MCF 10A (cell line): Measurements from ENCODE around the gene EPHB1. TPM values are rescaled to one million over a fixed set of nuclear protein-coding genes. Genes with fewer than 3 reads are reported as not detected.

Source experiments
- BruUV-seq: library from RNA; stranded (reverse); fragments of 400-500 nt; replicated peaks from 2 replicates; lab custom pipeline; 2021; lab: Mats Ljungman, UMichigan
- CTCF ChIA-PET: fragments of 300-600 bp; sonication (Branson Sonifier 250); formaldehyde crosslinking; extraction: SDS; loops from one replicate; lab custom pipeline; 2021; ENCODE audit warnings: antibody characterized with exemption, inconsistent platforms; lab: Yijun Ruan, JAX
- POLR2A ChIA-PET: fragments of 300-600, 350-650 bp; sonication (Branson Sonifier 250); formaldehyde crosslinking; extraction: SDS; loops from one replicate; lab custom pipeline; 2020; ENCODE audit warnings: antibody characterized with exemption, inconsistent platforms; lab: Yijun Ruan, JAX
- DNase-seq: peaks from one replicate; pipeline ENCODE4 v3.0.0-alpha.2; 2018; ENCODE audit not compliant: unreplicated experiment
- H3K27ac Mint-ChIP-seq: one replicate; pipeline ENCODE4 v1.8.0; 2022; ENCODE audit warnings: mild to moderate bottlenecking, low read depth, mixed read lengths; ENCODE audit not compliant: unreplicated experiment
- H3K27me3 Mint-ChIP-seq: one replicate; pipeline ENCODE4 v1.8.0; 2022; ENCODE audit warnings: mixed read lengths; ENCODE audit not compliant: insufficient read depth, unreplicated experiment
- H3K36me3 Mint-ChIP-seq: one replicate; pipeline ENCODE4 v1.8.0; 2022; ENCODE audit warnings: mild to moderate bottlenecking, moderate library complexity, mixed read lengths; ENCODE audit not compliant: insufficient read depth, unreplicated experiment
- H3K4me1 Mint-ChIP-seq: one replicate; pipeline ENCODE4 v1.8.0; 2022; ENCODE audit warnings: mixed read lengths; ENCODE audit not compliant: insufficient read depth, unreplicated experiment
- H3K4me3 Mint-ChIP-seq: one replicate; pipeline ENCODE4 v1.8.0; 2022; ENCODE audit warnings: mild to moderate bottlenecking, moderate library complexity, mixed read lengths; ENCODE audit not compliant: unreplicated experiment
- H3K9me3 Mint-ChIP-seq: one replicate; pipeline ENCODE4 v1.8.0; 2022; ENCODE audit warnings: mixed read lengths; ENCODE audit not compliant: unreplicated experiment
- intact Hi-C: fragments of 100-400 bp; cut with micrococcal nuclease; formaldehyde crosslinking; loops from 2 replicates; pipeline ENCODE4 v1.14.1; 2022
- total RNA-seq: library from RNA; stranded (reverse); gene quantifications from 2 replicates; pipeline ENCODE4 v1.2.3, GENCODE V29; 2022
- TF ChIP-seq, protein P1 (sequence below): fragments of 200-600 bp; IDR thresholded peaks from one replicate; pipeline ENCODE4 v1.8.0; 2022; ENCODE audit warnings: antibody characterized with exemption, mild to moderate bottlenecking; ENCODE audit not compliant: unreplicated experiment

Gene EPHB1
- total RNA-seq, 1 experiment from 2014 or later = not detected

DNA sequence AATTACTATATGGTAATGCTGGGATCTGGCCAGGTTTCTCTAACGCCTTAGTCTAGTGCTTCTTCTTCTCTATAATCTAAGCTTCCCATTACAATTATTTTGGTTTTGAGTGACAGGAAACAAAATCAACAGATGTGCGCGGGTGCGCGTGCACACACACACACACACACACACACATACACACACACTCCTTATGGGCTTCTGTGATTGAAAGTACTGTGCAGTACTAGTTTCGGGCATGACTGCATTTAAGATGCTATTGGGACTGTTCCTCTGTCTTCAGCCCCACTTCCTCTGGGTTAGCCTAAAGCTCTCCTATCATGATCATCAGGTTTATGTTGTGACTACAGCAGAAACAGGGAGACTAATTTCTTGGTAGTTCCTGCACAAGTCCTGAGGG lies 32.2 kb downstream of the EPHB1 start:
- Mint-ChIP-seq H3K9me3 (no peaks in the 10 kb centered on the region), H3K36me3 (peaks cover 7% of the 10 kb centered on the region), H3K27ac (no peak overlapping the region), H3K27me3 (no peaks in the 10 kb centered on the region), H3K4me1 (no peaks in the 10 kb centered on the region), H3K4me3 (no peak overlapping the region)
- DNase-seq = no peak
- TF ChIP-seq, protein P1, sequence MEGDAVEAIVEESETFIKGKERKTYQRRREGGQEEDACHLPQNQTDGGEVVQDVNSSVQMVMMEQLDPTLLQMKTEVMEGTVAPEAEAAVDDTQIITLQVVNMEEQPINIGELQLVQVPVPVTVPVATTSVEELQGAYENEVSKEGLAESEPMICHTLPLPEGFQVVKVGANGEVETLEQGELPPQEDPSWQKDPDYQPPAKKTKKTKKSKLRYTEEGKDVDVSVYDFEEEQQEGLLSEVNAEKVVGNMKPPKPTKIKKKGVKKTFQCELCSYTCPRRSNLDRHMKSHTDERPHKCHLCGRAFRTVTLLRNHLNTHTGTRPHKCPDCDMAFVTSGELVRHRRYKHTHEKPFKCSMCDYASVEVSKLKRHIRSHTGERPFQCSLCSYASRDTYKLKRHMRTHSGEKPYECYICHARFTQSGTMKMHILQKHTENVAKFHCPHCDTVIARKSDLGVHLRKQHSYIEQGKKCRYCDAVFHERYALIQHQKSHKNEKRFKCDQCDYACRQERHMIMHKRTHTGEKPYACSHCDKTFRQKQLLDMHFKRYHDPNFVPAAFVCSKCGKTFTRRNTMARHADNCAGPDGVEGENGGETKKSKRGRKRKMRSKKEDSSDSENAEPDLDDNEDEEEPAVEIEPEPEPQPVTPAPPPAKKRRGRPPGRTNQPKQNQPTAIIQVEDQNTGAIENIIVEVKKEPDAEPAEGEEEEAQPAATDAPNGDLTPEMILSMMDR = no peak
- no TSS peak for BruUV-seq
- POLR2A ChIA-PET = no interaction called here
- intact Hi-C loops = no loop called here
- CTCF ChIA-PET = interaction anchor here (0.6 kb wide), 1 partner anchor 12 kb away, joined by 3 read pairs; no protein-coding TSS in a partner anchor

DNA sequence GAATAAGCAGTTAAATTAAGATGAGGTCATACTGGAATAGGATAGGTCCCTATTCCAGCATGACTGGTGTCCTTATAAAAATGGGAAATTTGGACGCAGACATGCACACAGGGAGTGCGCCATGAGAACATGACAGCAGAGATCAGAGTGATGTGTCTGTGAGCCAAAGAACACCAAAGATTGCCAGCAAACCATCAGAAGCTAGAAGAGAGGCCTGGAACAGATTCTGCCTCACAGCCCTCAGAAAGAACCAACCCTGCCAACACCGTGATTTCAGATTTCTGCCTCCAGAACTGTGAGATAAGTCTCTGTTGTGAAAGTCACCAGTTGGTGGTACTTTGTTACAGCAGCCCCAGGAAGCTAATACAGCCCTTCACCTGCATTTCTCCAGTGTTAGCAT lies 34.7 kb downstream of the EPHB1 start:
- Mint-ChIP-seq H3K4me3 (no peak overlapping the region), H3K9me3 (no peaks in the 10 kb centered on the region), H3K4me1 (no peaks in the 10 kb centered on the region), H3K27ac (no peak overlapping the region), H3K36me3 (peaks cover 7% of the 10 kb centered on the region), H3K27me3 (no peaks in the 10 kb centered on the region)
- intact Hi-C loops = no loop called here
- no TSS peak for BruUV-seq
- ChIA-PET POLR2A (interaction anchor here (0.6 kb wide), 1 partner anchor 1163 kb away, joined by 3 read pairs; no protein-coding TSS in a partner anchor), CTCF (interaction anchor here (0.6 to 1.1 kb wide), 4 partner anchors 9 to 35 kb away, joined by 3 to 5 read pairs (median 3); no protein-coding TSS in a partner anchor)
- TF ChIP-seq, protein P1 = no peak
- DNase-seq = no peak

DNA sequence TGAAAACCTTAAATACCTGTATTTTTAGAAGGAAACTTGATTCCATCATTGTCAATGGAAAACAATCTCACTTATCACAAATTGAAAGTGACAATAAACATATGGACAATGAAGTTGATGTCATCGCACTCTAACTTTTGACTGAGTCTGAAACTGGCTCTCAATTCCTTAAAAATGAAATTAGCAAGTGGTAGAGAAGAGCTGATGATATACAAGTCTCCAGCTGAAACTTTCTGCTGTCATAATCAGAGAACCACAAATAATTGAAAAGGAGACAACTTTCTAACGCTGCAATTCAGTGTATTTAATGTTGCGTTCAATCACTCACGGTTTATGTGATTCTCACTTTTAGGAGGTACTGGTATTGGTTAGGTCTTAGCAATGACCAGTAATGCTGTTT lies 37.5 kb downstream of the EPHB1 start:
- intact Hi-C loops = no loop called here
- Mint-ChIP-seq H3K27me3 (no peaks in the 10 kb centered on the region), H3K4me3 (no peak overlapping the region)

DNA sequence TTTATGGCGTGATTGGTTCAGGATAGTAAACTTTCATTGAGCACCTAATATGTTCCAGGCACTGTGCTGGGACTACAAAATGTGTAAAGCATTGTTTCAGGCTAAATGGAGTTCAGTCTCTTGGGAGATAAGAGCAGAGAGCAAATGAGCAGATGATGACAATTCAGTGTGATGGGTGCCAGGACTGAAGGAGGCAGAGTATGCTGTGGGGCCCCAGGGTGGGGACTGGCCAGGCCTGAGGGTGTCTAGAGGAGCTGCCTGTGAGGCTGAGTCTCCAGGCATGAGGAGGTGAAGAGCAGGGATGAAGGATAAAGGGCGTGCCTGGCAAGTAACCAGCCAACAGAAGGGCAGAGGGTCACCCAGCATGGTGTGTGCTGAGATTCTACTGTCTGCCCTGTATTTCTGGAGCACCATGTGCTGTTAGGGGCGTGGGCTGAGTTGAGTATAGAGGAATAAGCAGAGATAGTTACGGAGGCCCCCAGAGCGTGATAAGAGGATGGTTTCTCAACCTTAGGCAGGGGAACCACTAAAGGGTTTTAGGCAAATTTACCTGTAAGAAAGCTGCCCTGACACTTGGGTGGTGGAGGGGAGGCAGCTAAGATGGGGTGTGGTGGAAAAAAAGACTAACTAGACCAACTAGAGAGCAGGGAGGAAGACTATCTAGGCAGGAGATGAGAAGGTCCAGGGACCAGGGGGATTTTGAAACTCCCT lies 38.5 kb downstream of the EPHB1 start:
- H3K4me1 Mint-ChIP-seq = no peaks in the 10 kb centered on the region
- H3K27ac Mint-ChIP-seq = no peak overlapping the region
- CTCF ChIA-PET = no interaction called here
- no peaks in the 10 kb centered on the region for H3K9me3 Mint-ChIP-seq
- POLR2A ChIA-PET = no interaction called here
- TF ChIP-seq, protein P1 = no peak
- H3K27me3 Mint-ChIP-seq = no peaks in the 10 kb centered on the region
- intact Hi-C loops = no loop called here
- BruUV-seq = no TSS peak
- DNase-seq = no peak
- no peaks in the 10 kb centered on the region for H3K36me3 Mint-ChIP-seq
- no peak overlapping the region for H3K4me3 Mint-ChIP-seq

More for the DNA sequence above, 37.5 kb downstream of the EPHB1 start:
- Mint-ChIP-seq H3K36me3 (no peaks in the 10 kb centered on the region), H3K27ac (no peak overlapping the region), H3K4me1 (no peaks in the 10 kb centered on the region), H3K9me3 (no peaks in the 10 kb centered on the region)
- ChIA-PET CTCF (interaction anchor here (0.5 kb wide), 1 partner anchor 251 kb away, joined by 3 read pairs; no protein-coding TSS in a partner anchor), POLR2A (no interaction called here)
- DNase-seq = no peak
- BruUV-seq = no TSS peak
- TF ChIP-seq, protein P1 = no peak
